ENCODE data around the gene TTC12.

DNA sequence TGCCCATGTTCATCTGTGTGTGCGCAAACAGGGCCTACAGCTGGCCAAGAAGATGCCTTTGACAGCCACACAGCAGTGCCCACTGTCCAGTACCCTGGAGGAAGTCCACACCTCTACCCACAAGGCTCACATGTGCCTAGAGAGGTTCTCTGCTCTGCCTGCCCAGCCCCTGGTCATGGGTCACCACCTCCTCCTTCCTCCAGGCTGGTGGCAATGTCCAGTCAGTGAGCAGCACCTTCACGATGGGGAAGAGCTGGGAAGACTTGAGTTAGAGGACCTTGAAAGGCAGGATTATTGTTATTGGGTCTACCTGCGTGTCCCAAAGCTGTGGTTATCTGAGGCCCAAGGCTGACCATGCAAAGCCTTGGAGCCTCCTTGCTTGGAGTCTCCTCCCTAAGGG lies 28.4 kb upstream of the TTC12 start:
- no peak for TF ChIP-seq POLR2A (IDR thresholded peaks at IDR 0.05; ENCODE audit: low read depth, low read length)
- no peak for TF ChIP-seq POLR2AphosphoS5 (IDR thresholded peaks at IDR 0.05; ENCODE audit: low read depth, low read length)
- no peak for TF ChIP-seq TAF1 (IDR thresholded peaks at IDR 0.05; ENCODE audit: low read depth, low read length)

Data from GM12891 (cell line).